GM19463 (cell line): ENCODE measurements around the gene TBC1D2B.
A peak's percentile ranks its signal among the peaks of the same experiment; 100 is the strongest.

Experiments
- ATAC-seq: cut with Tn5 transposase; IDR thresholded peaks from one replicate; pipeline ENCODE4 v1.9.1; 2021; ENCODE audit warnings: mild to moderate bottlenecking, moderate library complexity; ENCODE audit not compliant: unreplicated experiment

TBC1D2B gene

GRCh38 chr15:78037328-78037727 is 40.2 kb downstream of the TBC1D2B start:
- ATAC-seq = no peak

- no peak for ATAC-seq
These were observed 41.5 kb downstream of the TBC1D2B start for GRCh38 chr15:78035861-78036476.

GRCh38 chr15:78035321-78035751 is 42.2 kb downstream of the TBC1D2B start:
- ATAC-seq = no peak

- ATAC-seq = peak; percentile 76
These were observed 42.9 kb downstream of the TBC1D2B start for GRCh38 chr15:78034495-78035191.

GRCh38 chr15:78033864-78034263 is 43.6 kb downstream of the TBC1D2B start:
- no peak for ATAC-seq

GRCh38 chr15:78032671-78033070 is 44.8 kb downstream of the TBC1D2B start:
- ATAC-seq = no peak

GRCh38 chr15:78024883-78025282 is 52.6 kb downstream of the TBC1D2B start:
- no peak for ATAC-seq

- no peak for ATAC-seq
These were observed 53.0 kb downstream of the TBC1D2B start for GRCh38 chr15:78024519-78024870.

GRCh38 chr15:78023865-78024518 is 53.5 kb downstream of the TBC1D2B start:
- no peak for ATAC-seq

GRCh38 chr15:78023081-78023665 is 54.3 kb downstream of the TBC1D2B start:
- ATAC-seq = no peak

GRCh38 chr15:78021761-78022160 is 55.8 kb downstream of the TBC1D2B start:
- no peak for ATAC-seq

- ATAC-seq = no peak
These were observed 57.5 kb downstream of the TBC1D2B start for GRCh38 chr15:78020007-78020406.

- peak; percentile 45 for ATAC-seq
These were observed 58.4 kb downstream of the TBC1D2B start for GRCh38 chr15:78018946-78019644.

GRCh38 chr15:78018445-78018844 is 59.1 kb downstream of the TBC1D2B start:
- no peak for ATAC-seq

- ATAC-seq = no peak
These were observed 60.7 kb downstream of the TBC1D2B start for GRCh38 chr15:78016860-78017259.

- ATAC-seq = no peak
These were observed 64.9 kb downstream of the TBC1D2B start for GRCh38 chr15:78012643-78013077.

GRCh38 chr15:78010067-78010466 is 67.4 kb downstream of the TBC1D2B start:
- ATAC-seq = no peak

- no peak for ATAC-seq
These were observed 69.3 kb downstream of the TBC1D2B start for GRCh38 chr15:78007964-78008886.

GRCh38 chr15:78007211-78007931 is 70.1 kb downstream of the TBC1D2B start:
- no peak for ATAC-seq
